H9 (cell line): ENCODE measurements around the gene ARHGEF10L. TPM values are rescaled to one million over a fixed set of nuclear protein-coding genes. Genes with fewer than 3 reads are reported as not detected.

Experiments
- DNase-seq: peaks from one replicate; pipeline ENCODE4 v3.0.0-alpha.2; 2017
- H2AFZ ChIP-seq: one replicate; pipeline ENCODE4 v1.6.1; 2013; ENCODE audit warnings: mild to moderate bottlenecking, low read length, control low read depth, moderate library complexity
- H2AK5ac ChIP-seq: 2 replicates; pipeline ENCODE4 v1.6.1; 2013; ENCODE audit warnings: low read length, control low read depth, mixed read lengths; ENCODE audit not compliant: insufficient read length
- H2BK120ac ChIP-seq: one replicate; pipeline ENCODE4 v1.6.1; 2013; ENCODE audit warnings: low read depth, mild to moderate bottlenecking, low read length, control low read depth, inconsistent platforms; ENCODE audit not compliant: poor library complexity, severe bottlenecking
- H2BK12ac ChIP-seq: 2 replicates; pipeline ENCODE4 v1.6.1; 2013; ENCODE audit warnings: low read length, control low read depth, mixed read lengths, low read depth; ENCODE audit not compliant: insufficient read length
- H2BK15ac ChIP-seq: 2 replicates; pipeline ENCODE4 v1.6.1; 2013; ENCODE audit warnings: low read depth, low read length, control low read depth
- H2BK20ac ChIP-seq: one replicate; pipeline ENCODE4 v1.6.1; 2013; ENCODE audit warnings: low read depth, mild to moderate bottlenecking, low read length, control low read depth, inconsistent platforms; ENCODE audit not compliant: poor library complexity, severe bottlenecking
- H2BK5ac ChIP-seq: 2 replicates; pipeline ENCODE4 v1.6.1; 2013; ENCODE audit warnings: low read length, control low read depth, mixed read lengths; ENCODE audit not compliant: insufficient read length
- H3K14ac ChIP-seq: 2 replicates; pipeline ENCODE4 v1.6.1; 2013; ENCODE audit warnings: low read length, control low read depth; ENCODE audit not compliant: insufficient read depth
- H3K18ac ChIP-seq: 2 replicates; pipeline ENCODE4 v1.6.1; 2013; ENCODE audit warnings: low read depth, mild to moderate bottlenecking, mixed read lengths, low read length, control low read depth; ENCODE audit not compliant: insufficient read length
- H3K23ac ChIP-seq: 2 replicates; pipeline ENCODE4 v1.6.1; 2013; ENCODE audit warnings: low read length, control low read depth, mixed read lengths, low read depth; ENCODE audit not compliant: insufficient read length
- H3K23me2 ChIP-seq: 2 replicates; pipeline ENCODE4 v1.6.1; 2013; ENCODE audit warnings: low read depth, mild to moderate bottlenecking, mixed read lengths, low read length, control low read depth; ENCODE audit not compliant: insufficient read length, poor library complexity, severe bottlenecking
- H3K27ac ChIP-seq: 2 replicates; pipeline ENCODE4 v1.5.1; 2013; ENCODE audit warnings: low read length, control low read depth, mixed read lengths, low read depth; ENCODE audit not compliant: insufficient read length
- H3K27me3 ChIP-seq: 2 replicates; pipeline ENCODE4 v1.6.1; 2013; ENCODE audit warnings: low read length, control low read depth, inconsistent platforms; ENCODE audit not compliant: insufficient read depth
- H3K4ac ChIP-seq: 2 replicates; pipeline ENCODE4 v1.6.1; 2013; ENCODE audit warnings: low read depth, mild to moderate bottlenecking, control low read depth, inconsistent platforms, low read length, moderate library complexity
- H3K4me1 ChIP-seq: 2 replicates; pipeline ENCODE4 v1.6.1; 2013; ENCODE audit warnings: low read length, control low read depth, inconsistent platforms; ENCODE audit not compliant: insufficient read depth
- H3K4me2 ChIP-seq: 2 replicates; pipeline ENCODE4 v1.6.1; 2013; ENCODE audit warnings: low read length, control low read depth, mixed read lengths; ENCODE audit not compliant: insufficient read length, insufficient read depth
- H3K56ac ChIP-seq: 2 replicates; pipeline ENCODE4 v1.6.1; 2013; ENCODE audit warnings: low read depth, mild to moderate bottlenecking, mixed read lengths, low read length, control low read depth; ENCODE audit not compliant: insufficient read length
- H3K79me1 ChIP-seq: 2 replicates; pipeline ENCODE4 v1.6.1; 2013; ENCODE audit warnings: low read depth, mild to moderate bottlenecking, moderate library complexity, low read length, control low read depth, inconsistent platforms; ENCODE audit not compliant: insufficient read depth, poor library complexity, severe bottlenecking
- H3K79me2 ChIP-seq: 2 replicates; pipeline ENCODE4 v1.6.1; 2013; ENCODE audit warnings: low read length, control low read depth, inconsistent platforms; ENCODE audit not compliant: insufficient read depth
- H3K9ac ChIP-seq: 2 replicates; pipeline ENCODE4 v1.6.1; 2013; ENCODE audit warnings: low read length, control low read depth, mixed read lengths; ENCODE audit not compliant: insufficient read length; ENCODE audit errors: extremely low read depth
- H3K9me3 ChIP-seq: one replicate; pipeline ENCODE4 v1.6.1; 2013; ENCODE audit warnings: low read depth, low read length, inconsistent platforms; ENCODE audit not compliant: control insufficient read depth
- H3T11ph ChIP-seq: one replicate; pipeline ENCODE4 v1.6.1; 2013; ENCODE audit warnings: mild to moderate bottlenecking, low read length, control low read depth, inconsistent platforms
- H4K20me1 ChIP-seq: one replicate; pipeline ENCODE4 v1.6.1; 2013; ENCODE audit not compliant: control insufficient read depth, insufficient read length, insufficient read depth
- H4K5ac ChIP-seq: 2 replicates; pipeline ENCODE4 v1.6.1; 2013; ENCODE audit warnings: low read depth, mild to moderate bottlenecking, mixed read lengths, low read length, control low read depth; ENCODE audit not compliant: insufficient read length
- H4K8ac ChIP-seq: replicated peaks from 2 replicates; pipeline ENCODE4 v1.6.1; 2013; ENCODE audit warnings: low read length, control low read depth, mixed read lengths, low read depth; ENCODE audit not compliant: insufficient read length
- H4K91ac ChIP-seq: 2 replicates; pipeline ENCODE4 v1.6.1; 2013; ENCODE audit warnings: low read depth, mild to moderate bottlenecking, moderate library complexity, mixed read lengths, low read length, control low read depth; ENCODE audit not compliant: insufficient read length
- H3K27ac Mint-ChIP-seq, 3 experiments: 2 replicates in 2 of 3; 3 replicates in 1 of 3; pipeline ENCODE4 v1.8.0; 2020 to 2021; ENCODE audit warnings: mixed read lengths in 3 of 3, mild to moderate bottlenecking in 1 of 3, moderate library complexity in 1 of 3
- H3K27me3 Mint-ChIP-seq: 2 replicates; pipeline ENCODE4 v1.8.0; 2021; ENCODE audit warnings: low read depth, mild to moderate bottlenecking, moderate library complexity, mixed read lengths
- H3K36me3 Mint-ChIP-seq, 3 experiments: 2 replicates in 2 of 3; 3 replicates in 1 of 3; pipeline ENCODE4 v1.8.0; 2020 to 2021; ENCODE audit warnings: low read depth in 3 of 3, mixed read lengths in 3 of 3; ENCODE audit not compliant: insufficient read depth in 1 of 3
- H3K4me1 Mint-ChIP-seq, 2 experiments: 2 replicates each; pipeline ENCODE4 v1.8.0; 2020; ENCODE audit warnings: mixed read lengths in 2 of 2
- H3K4me3 Mint-ChIP-seq, 2 experiments: 2 replicates in 1 of 2; 3 replicates in 1 of 2; pipeline ENCODE4 v1.8.0; 2020 to 2021; ENCODE audit warnings: mild to moderate bottlenecking in 2 of 2, mixed read lengths in 2 of 2, moderate library complexity in 1 of 2
- H3K9me3 Mint-ChIP-seq, 2 experiments: 2 replicates in 1 of 2; 3 replicates in 1 of 2; pipeline ENCODE4 v1.8.0; 2020; ENCODE audit warnings: mild to moderate bottlenecking in 2 of 2, mixed read lengths in 2 of 2, moderate library complexity in 1 of 2
- CTCF ChIP-seq: fragments of 200-600 bp; sonication (generic); conservative IDR thresholded peaks from 3 replicates; pipeline ENCODE4 v1.8.0; 2021; ENCODE audit warnings: antibody characterized with exemption, mild to moderate bottlenecking
- WGBS: extraction: QIAGEN DNeasy Blood & Tissue Kit; methylation state at CpG from one replicate; pipeline ENCODE4 v1.1.7; 2013; ENCODE audit warnings: missing lambda C conversion rate, low lambda C conversion rate, mixed read lengths; ENCODE audit not compliant: insufficient read length; ENCODE audit errors: extremely low coverage; 5-methylcytosine and 5-hydroxymethylcytosine counted together
- total RNA-seq: library from RNA; stranded (reverse); gene quantifications from 2 replicates; pipeline ENCODE4 v1.2.1, GENCODE V29; 2021

ARHGEF10L gene
- total RNA-seq, 1 experiment from 2014 or later, result 20.2 TPM

- no peak overlapping the region for H3K23ac ChIP-seq
- no peak overlapping the region for H3K56ac ChIP-seq
- no peaks in the 10 kb centered on the region for H3K23me2 ChIP-seq
- no peak overlapping the region for H2BK15ac ChIP-seq
- H4K91ac ChIP-seq, result no peak overlapping the region
- no peak overlapping the region for H2BK20ac ChIP-seq
- Mint-ChIP-seq H3K27me3 (no peaks in the 10 kb centered on the region), H3K9me3 (no peaks in the 10 kb centered on the region), H3K4me1 (peaks cover 8 to 13% of the 10 kb centered on the region in 2 experiments), H3K4me3 (no peak overlapping the region), H3K36me3 (peaks cover 3 to 28% (median 19%) of the 10 kb centered on the region in 3 experiments; a peak in 6 of 7 replicates), H3K27ac (peak overlapping the region in 2 of 3 experiments; percentile 15 to 87; a peak in 3 of 7 replicates)
- H2BK12ac ChIP-seq, result no peak overlapping the region
- no peak overlapping the region for H3K4me2 ChIP-seq
- no peak overlapping the region for H2AK5ac ChIP-seq
- H3K27ac ChIP-seq, result no peak overlapping the region
- no peak overlapping the region for H2BK120ac ChIP-seq
- H4K5ac ChIP-seq, result no peak overlapping the region
- no peaks in the 10 kb centered on the region for H4K20me1 ChIP-seq
- no peak overlapping the region for H3T11ph ChIP-seq
- H3K14ac ChIP-seq, result no peak overlapping the region
- DNase-seq, result no peak
- H2AFZ ChIP-seq, result no peak overlapping the region
- no peaks in the 10 kb centered on the region for H3K79me1 ChIP-seq
- no CpG with 5 or more reads among the region's 19 CpGs for WGBS
- H3K79me2 ChIP-seq, result no peaks in the 10 kb centered on the region
- H3K4me1 ChIP-seq, result no peaks in the 10 kb centered on the region
- TF ChIP-seq CTCF, result no peak
- H3K9me3 ChIP-seq, result no peaks in the 10 kb centered on the region
- H3K18ac ChIP-seq, result no peak overlapping the region
- no peak overlapping the region for H4K8ac ChIP-seq
- H3K27me3 ChIP-seq, result no peaks in the 10 kb centered on the region
- no peak overlapping the region for H3K9ac ChIP-seq
- no peak overlapping the region for H3K4ac ChIP-seq
- no peak overlapping the region for H2BK5ac ChIP-seq
Measured at GRCh38 chr1:17596651-17597509, 57.4 kb downstream of the ARHGEF10L start.
